Hematopoietic multipotent progenitor cell (in vitro differentiated cells): ENCODE data around the gene DOC2A. TPM values are rescaled to one million over a fixed set of nuclear protein-coding genes. Genes with fewer than 3 reads are reported as not detected.
"Not testable (repeated sequence)": the region's sequence is repeated elsewhere in the genome, so short reads cannot be mapped to it uniquely, and the experiment has no call there.

Source experiments
- DNase-seq, 3 donors: peaks; one replicate each; pipeline ENCODE4 v3.0.0-alpha.2; 2011 to 2015; ENCODE audit warnings: low read depth in 2 of 3, low spot score in 2 of 3
- total RNA-seq: library from RNA; depleted of rRNA; stranded (reverse); fragments of >200 nt; gene quantifications from one replicate; pipeline ENCODE4 v1.2.3, GENCODE V29; 2012

Gene DOC2A
- total RNA-seq, 1 donor = 1.1 TPM

- no peak for DNase-seq
Observed at GRCh38 chr16:30027588-30028437, 17.0 kb upstream of the DOC2A start.

DNA sequence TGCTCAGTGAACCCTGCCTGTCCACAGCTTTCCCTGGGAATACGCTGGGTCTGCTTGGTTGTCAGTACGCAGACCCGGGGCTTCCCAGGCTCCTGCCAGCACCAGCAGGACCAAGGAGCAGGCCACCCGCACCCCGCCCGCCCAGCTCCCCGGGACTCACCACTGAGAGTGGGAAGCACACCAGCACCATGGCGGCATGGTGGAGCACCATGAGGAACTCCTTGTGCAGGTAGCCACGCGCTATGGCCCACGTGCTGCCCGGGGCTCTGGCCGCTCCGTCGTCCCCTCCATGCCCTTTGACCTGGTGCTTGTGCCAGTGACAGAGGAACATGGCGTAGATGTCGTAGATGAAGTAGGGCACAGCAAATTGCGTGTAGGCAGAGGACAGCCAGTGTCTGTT is 15.6 kb upstream of the DOC2A start:
- no peak for DNase-seq

GRCh38 chr16:30025574-30025973 is 14.7 kb upstream of the DOC2A start:
- DNase-seq = no peak

GRCh38 chr16:30025156-30025555 is 14.3 kb upstream of the DOC2A start:
- DNase-seq = no peak

DNA sequence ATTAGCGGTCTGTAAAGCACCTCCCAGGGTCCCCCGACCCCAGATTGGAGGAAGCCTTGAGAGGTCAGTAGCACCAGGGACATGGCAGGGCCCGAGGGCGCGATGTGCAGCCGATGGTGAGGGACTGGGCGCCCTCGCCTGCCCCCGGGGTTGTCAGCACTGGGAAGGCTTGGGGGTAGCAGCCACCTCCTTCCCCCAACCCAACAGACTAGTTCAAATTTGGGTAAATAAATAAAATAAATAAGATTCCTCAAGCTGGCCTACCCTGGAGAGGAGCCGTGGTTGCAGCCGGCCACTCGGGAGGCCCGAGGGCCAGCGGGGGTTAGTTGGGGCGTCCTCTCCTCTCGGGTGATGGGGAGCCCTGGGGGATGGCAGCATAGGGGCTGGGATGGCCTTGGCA is 13.6 kb upstream of the DOC2A start:
- no peak for DNase-seq

- no peak for DNase-seq
Observed at GRCh38 chr16:30023586-30023985, 12.8 kb upstream of the DOC2A start.

GRCh38 chr16:30022887-30023286 is 12.1 kb upstream of the DOC2A start, which contains the start of gene C16orf92:
Gene C16orf92 (plus strand): TSS chr16:30023198. CDS start chr16:30023341, 143 bp downstream.
- DNase-seq = no peak

DNA sequence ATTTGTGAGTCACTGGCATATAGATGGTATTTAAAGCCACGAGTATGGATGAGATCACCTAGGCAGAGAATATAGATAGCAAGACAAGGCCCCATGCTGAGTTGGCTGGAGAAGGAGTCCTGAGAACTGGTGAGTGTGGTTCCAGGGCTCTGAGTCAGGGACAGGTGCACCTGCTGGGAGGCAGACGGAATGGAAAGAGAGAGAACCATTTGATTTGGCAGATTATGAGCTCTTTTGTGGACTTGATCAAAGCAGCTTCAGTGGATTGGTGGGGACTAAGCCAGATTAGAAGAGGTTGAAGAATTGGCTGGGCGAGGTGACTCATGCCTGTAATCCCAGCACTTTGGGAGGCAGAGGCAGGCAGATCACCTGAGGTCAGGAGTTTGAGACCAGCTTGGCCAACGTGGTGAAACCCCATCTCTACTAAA is 7.9 kb upstream of the DOC2A start:
- DNase-seq = no peak

DNA sequence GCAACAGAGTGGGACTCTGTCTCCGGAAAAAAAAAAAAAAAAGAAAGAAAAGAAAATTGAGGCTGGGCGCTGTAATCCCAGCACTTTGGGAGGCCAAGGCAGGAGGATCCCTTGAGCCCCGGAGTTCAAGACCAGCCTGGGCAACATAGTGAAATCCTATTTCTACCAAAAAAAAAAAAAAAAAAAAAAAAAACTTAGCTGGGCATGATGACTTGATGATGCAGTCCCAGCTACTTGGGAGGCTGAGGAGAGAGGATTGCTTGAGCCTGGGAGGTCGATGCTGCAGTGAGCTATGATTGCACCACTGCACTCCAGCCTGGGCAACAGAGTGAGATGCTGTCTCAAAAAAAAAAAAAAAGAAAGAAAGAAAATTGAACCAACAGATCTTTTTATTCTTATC is 7.1 kb upstream of the DOC2A start:
- DNase-seq = not testable (repeated sequence)

DNA sequence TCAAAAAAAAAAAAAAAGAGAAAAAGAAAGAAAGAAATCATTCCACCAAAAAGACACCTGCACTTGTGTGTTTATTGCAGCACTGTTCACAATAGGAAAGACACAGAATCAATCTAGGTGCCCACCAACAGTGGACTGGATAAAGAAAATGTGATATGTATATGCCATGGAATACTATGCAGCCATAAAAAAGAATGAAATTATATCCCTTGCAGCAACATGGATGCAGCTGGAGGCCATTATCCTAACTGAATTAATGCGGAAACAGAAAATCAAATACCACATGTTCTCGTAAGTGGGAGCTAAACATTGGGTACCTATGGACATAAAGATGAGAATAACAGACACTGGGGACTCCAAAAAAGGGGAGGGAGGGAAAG is 6.4 kb upstream of the DOC2A start:
- no peak for DNase-seq

GRCh38 chr16:30016555-30017276 is 5.9 kb upstream of the DOC2A start:
- no peak for DNase-seq

GRCh38 chr16:30015450-30015849 is 4.6 kb upstream of the DOC2A start:
- DNase-seq = not testable (repeated sequence)

DNA sequence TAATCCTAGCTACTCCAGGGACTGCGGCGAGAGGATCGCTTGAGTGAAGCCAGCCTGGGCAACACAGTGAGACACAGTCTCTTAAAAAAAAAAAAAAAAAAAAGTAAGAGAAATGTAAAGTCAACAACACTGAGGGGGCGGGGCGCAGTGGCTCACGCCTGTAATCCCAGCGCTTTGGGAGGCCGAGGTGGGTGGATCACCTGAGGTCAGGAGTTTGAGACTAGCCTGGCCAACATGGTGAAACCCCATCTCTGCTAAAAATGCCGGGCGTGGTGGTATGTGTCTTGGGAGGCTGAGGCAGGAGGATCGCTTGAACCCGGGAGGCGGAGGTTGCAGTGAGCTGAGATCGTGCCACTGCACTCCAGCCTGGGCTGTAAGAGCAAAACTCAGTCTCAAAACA is 1.8 kb upstream of the DOC2A start:
- not testable (repeated sequence) for DNase-seq

GRCh38 chr16:30011714-30012504 is 1.1 kb upstream of the DOC2A start:
- DNase-seq = no peak

DNA sequence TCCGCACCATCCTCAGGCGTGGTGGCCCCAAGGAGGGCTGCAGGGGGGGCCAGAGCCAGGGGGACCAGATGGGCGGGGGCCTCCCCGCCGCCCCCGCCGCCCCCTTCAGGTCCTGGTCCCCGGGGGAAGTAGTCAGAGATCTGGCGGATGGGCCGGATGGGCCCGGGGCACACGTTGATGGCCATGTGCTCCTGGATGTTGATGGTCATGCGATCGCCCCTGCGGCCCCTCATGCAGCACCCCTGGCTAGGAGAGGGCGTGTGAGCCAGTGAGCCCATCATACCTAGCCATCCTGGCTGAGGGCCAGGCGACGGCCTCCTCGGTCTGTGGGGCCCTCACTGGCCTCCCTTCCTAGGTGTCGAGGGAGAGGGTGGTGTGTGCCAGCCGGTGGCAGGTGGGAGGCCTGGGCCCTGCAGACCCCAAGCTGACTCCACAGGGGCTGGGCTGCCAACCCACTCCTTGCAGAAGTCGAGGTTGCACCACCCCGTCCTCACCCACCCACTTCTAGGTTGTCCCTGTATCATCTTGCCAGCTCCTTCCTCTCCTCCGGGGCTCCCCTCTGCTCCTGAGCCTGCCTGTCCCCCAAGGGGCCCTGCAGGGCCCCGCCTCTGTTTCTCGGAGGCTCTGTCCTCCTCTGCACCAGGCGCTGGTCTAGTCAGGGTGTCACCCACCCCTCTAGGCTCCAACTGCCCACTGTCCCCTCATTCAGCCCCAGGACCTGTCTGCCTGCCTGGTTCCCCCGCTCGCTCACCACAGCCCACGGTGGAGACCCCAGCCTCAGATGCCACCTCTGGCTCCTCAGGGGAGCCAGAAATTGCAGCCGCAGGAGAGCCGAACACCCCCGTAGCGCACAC is 610 bp downstream of the DOC2A start:
- DNase-seq = no peak

DNA sequence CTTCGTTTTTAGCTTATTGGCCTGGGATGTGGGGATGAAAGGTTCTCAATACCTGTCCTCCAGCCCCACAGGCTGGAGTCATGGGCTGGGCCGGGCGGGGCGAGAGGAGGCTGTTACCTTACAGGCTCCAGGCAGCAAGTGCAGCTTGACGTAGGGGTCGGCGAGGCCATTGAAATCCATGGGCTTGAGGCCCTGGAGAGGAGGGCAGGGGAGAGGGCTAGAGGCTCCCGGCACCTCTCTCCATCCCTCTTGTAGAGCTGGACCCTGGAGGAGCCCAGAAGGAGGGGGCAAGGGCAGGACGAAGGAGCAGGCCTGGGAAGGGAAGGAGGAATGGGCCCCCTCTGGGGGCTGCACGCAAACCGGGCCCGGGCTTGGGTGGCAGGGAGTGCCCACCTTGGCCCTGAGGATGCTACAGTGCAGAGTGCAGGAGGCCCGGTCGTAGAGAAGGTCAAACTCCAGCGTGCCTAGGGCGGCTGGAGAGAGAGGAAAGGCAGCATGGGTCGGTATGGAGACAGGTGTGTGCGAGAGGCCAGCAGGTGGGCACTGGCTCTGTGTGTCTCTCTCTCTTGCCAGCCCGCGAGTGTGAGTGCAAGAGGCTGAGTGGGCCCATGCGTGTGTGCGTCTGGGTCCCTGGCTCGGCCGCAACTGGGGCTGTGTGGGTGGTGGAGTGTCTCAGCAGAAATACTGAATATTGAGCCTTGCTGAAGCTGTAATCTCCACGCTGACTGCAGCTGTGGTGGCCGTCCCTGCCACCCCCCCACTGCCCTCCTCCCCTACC is 1.6 kb downstream of the DOC2A start:
- DNase-seq = no peak

- no peak for DNase-seq
Observed at GRCh38 chr16:30007378-30007895, 3.4 kb downstream of the DOC2A start.

DNA sequence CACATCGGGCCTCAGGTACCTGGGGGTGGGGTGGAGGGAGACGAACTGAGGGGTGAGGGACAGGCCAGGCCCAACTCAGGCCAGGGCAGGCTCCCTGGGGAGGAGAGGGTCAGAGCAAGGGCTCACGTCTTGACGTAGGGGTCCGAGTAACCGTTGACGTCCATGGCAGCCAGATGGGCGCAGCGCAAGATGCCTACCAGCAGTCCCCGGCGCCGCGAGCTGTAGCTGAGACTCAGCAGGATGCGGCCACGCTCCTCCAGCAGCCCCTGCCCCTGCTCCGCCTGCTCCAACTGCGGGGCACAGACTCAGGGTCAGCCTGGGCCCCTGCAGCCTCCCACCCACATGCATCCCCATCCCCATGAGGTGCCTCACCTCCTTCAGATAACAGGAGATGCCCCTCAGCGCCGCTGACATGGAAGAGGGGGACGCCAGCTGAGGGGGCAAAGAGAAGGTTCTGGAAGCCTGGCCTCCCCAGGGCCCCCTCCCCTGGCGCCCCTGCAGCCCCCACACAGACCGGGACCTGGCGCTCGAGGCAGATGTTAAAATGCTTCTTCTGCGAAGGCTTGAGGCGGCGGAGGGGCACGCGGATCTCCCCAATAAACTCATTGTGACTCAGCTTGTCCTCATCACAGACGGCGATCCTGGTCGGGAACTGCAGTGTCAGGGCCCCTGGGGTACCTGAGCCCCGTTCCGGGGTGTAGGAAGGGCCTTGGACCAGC is 4.0 kb downstream of the DOC2A start:
- no peak for DNase-seq

DNA sequence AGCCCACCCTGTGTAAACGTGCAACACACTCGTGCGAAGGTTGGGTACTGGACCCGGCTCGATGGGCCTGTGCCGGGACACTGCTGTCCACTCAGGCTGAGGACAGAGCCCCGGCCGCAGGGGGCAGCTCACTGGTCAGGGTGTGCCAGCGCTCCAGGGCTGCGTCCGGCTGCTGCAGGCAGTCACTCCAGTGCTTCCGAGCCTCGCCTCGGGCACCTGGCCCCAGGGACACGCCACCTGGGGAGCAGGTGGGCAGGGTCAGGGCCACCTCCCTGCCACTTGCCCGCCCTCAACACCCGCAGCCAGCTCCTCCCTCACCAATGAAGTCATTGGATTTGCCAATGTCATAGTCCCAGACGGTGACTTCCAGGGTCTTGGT is 4.7 kb downstream of the DOC2A start:
- DNase-seq = no peak
